Glutamatergic neuron (in vitro differentiated cells): Measurements from ENCODE around the gene AKR7A3. TPM values are rescaled to one million over a fixed set of nuclear protein-coding genes. Genes with fewer than 3 reads are reported as not detected.

Experiments
- DNase-seq: peaks from one replicate; pipeline ENCODE4 v3.0.0; 2022
- H3K27ac Mint-ChIP-seq: one replicate; pipeline ENCODE4 v1.8.0; 2020; ENCODE audit warnings: mild to moderate bottlenecking, mixed read lengths, inconsistent platforms; ENCODE audit not compliant: unreplicated experiment
- H3K27me3 Mint-ChIP-seq: one replicate; pipeline ENCODE4 v1.8.0; 2020; ENCODE audit warnings: mild to moderate bottlenecking, moderate library complexity, mixed read lengths, inconsistent platforms; ENCODE audit not compliant: unreplicated experiment
- H3K36me3 Mint-ChIP-seq: one replicate; pipeline ENCODE4 v1.8.0; 2020; ENCODE audit warnings: mild to moderate bottlenecking, mixed read lengths, inconsistent platforms; ENCODE audit not compliant: unreplicated experiment
- H3K4me1 Mint-ChIP-seq: one replicate; pipeline ENCODE4 v1.8.0; 2020; ENCODE audit warnings: mild to moderate bottlenecking, low read depth, mixed read lengths, inconsistent platforms; ENCODE audit not compliant: unreplicated experiment
- H3K4me3 Mint-ChIP-seq: one replicate; pipeline ENCODE4 v1.8.0; 2020; ENCODE audit warnings: mild to moderate bottlenecking, mixed read lengths, inconsistent platforms; ENCODE audit not compliant: unreplicated experiment
- H3K9me3 Mint-ChIP-seq: one replicate; pipeline ENCODE4 v1.8.0; 2020; ENCODE audit warnings: mild to moderate bottlenecking, moderate library complexity, mixed read lengths, inconsistent platforms; ENCODE audit not compliant: unreplicated experiment
- CTCF ChIP-seq: fragments of 200-600 bp; sonication (generic); IDR thresholded peaks from one replicate; pipeline ENCODE4 v1.5.0; 2021; ENCODE audit not compliant: partially characterized antibody, unreplicated experiment
- total RNA-seq: library from RNA; stranded (reverse); fragmentation: NEBNext Ultra II Directional; extraction: Animal tissue kit (Norgen Biotek cat#: 25700); gene quantifications from one replicate; pipeline ENCODE4 v1.2.1, GENCODE V29; 2021; ENCODE audit not compliant: unreplicated experiment

The AKR7A3 gene
- total RNA-seq, 1 donor from 2014 or later, result 1.9 TPM

GRCh38 chr1:19310720-19311502 is 22.3 kb upstream of the AKR7A3 start:
- Mint-ChIP-seq H3K36me3 (peaks cover 4% of the 10 kb centered on the region), H3K9me3 (peaks cover 15% of the 10 kb centered on the region), H3K4me1 (peaks cover 15% of the 10 kb centered on the region), H3K27ac (peak overlapping the region; percentile 53), H3K27me3 (peaks cover 9% of the 10 kb centered on the region), H3K4me3 (peak overlapping the region; percentile 97)
- TF ChIP-seq CTCF, result no peak
- DNase-seq, result no peak

- Mint-ChIP-seq H3K4me3 (peak overlapping the region; percentile 46), H3K27me3 (peaks cover 6% of the 10 kb centered on the region), H3K4me1 (peaks cover 9% of the 10 kb centered on the region), H3K27ac (no peak overlapping the region), H3K36me3 (peaks cover 4% of the 10 kb centered on the region), H3K9me3 (peaks cover 12% of the 10 kb centered on the region)
- no peak for DNase-seq
- TF ChIP-seq CTCF, result no peak
These were observed 21.5 kb upstream of the AKR7A3 start for GRCh38 chr1:19310061-19310460.

GRCh38 chr1:19309123-19309813 is 20.7 kb upstream of the AKR7A3 start:
- peaks cover 9% of the 10 kb centered on the region for H3K4me1 Mint-ChIP-seq
- no peak for DNase-seq
- TF ChIP-seq CTCF, result no peak
- peak overlapping the region; percentile 36 for H3K27ac Mint-ChIP-seq
- peaks cover 15% of the 10 kb centered on the region for H3K9me3 Mint-ChIP-seq
- peak overlapping the region; percentile 46 for H3K4me3 Mint-ChIP-seq
- peaks cover 4% of the 10 kb centered on the region for H3K36me3 Mint-ChIP-seq
- peaks cover 6% of the 10 kb centered on the region for H3K27me3 Mint-ChIP-seq

- no peak overlapping the region for H3K27ac Mint-ChIP-seq
- TF ChIP-seq CTCF, result no peak
- H3K36me3 Mint-ChIP-seq, result peaks cover 7% of the 10 kb centered on the region
- peaks cover 13% of the 10 kb centered on the region for H3K9me3 Mint-ChIP-seq
- peaks cover 9% of the 10 kb centered on the region for H3K4me1 Mint-ChIP-seq
- no peak overlapping the region for H3K4me3 Mint-ChIP-seq
- no peak for DNase-seq
- peaks cover 6% of the 10 kb centered on the region for H3K27me3 Mint-ChIP-seq
These were observed 19.9 kb upstream of the AKR7A3 start for GRCh38 chr1:19308509-19308907.

- H3K9me3 Mint-ChIP-seq, result peaks cover 9% of the 10 kb centered on the region
- TF ChIP-seq CTCF, result no peak
- no peak for DNase-seq
- no peak overlapping the region for H3K27ac Mint-ChIP-seq
- peaks cover 6% of the 10 kb centered on the region for H3K27me3 Mint-ChIP-seq
- H3K4me3 Mint-ChIP-seq, result no peak overlapping the region
- H3K36me3 Mint-ChIP-seq, result peaks cover 10% of the 10 kb centered on the region
- peaks cover 5% of the 10 kb centered on the region for H3K4me1 Mint-ChIP-seq
These were observed 19.4 kb upstream of the AKR7A3 start for GRCh38 chr1:19307794-19308508.
